NCI-H187 (cell line): Measurements from ENCODE around the gene JSRP1.

Source experiments
- DNase-seq, 2 experiments: peaks; one replicate each; lab custom pipeline; 2025; lab: John Stamatoyannopoulos, UW

JSRP1 gene

GRCh38 chr19:2232286-2233151, 23.7 kb downstream of the JSRP1 start:
- DNase-seq, result no peak

GRCh38 chr19:2231621-2232221, 24.5 kb downstream of the JSRP1 start:
- no peak for DNase-seq

- no peak for DNase-seq
Measured at GRCh38 chr19:2230807-2231533, 25.2 kb downstream of the JSRP1 start.

GRCh38 chr19:2230033-2230531, 26.1 kb downstream of the JSRP1 start:
- no peak for DNase-seq

- DNase-seq, result no peak
Measured at GRCh38 chr19:2229103-2230032, 26.8 kb downstream of the JSRP1 start.

- DNase-seq, result no peak
Measured at GRCh38 chr19:2228157-2229030, 27.8 kb downstream of the JSRP1 start.

- no peak for DNase-seq
Measured at GRCh38 chr19:2227415-2228156, 28.6 kb downstream of the JSRP1 start.

GRCh38 chr19:2226840-2227360, 29.3 kb downstream of the JSRP1 start:
- no peak for DNase-seq

GRCh38 chr19:2226051-2226839, 30.0 kb downstream of the JSRP1 start:
- DNase-seq, result no peak

GRCh38 chr19:2225415-2226050, 30.7 kb downstream of the JSRP1 start:
- no peak for DNase-seq

GRCh38 chr19:2224754-2225349, 31.4 kb downstream of the JSRP1 start:
- DNase-seq, result no peak

- DNase-seq, result no peak
Measured at GRCh38 chr19:2223959-2224358, 32.3 kb downstream of the JSRP1 start.

- DNase-seq, result no peak
Measured at GRCh38 chr19:2223391-2223790, 32.8 kb downstream of the JSRP1 start.

- no peak for DNase-seq
Measured at GRCh38 chr19:2221918-2222317, 34.3 kb downstream of the JSRP1 start.

GRCh38 chr19:2221250-2221831, 34.9 kb downstream of the JSRP1 start:
- DNase-seq, result no peak

GRCh38 chr19:2219726-2220125, 36.5 kb downstream of the JSRP1 start:
- no peak for DNase-seq

GRCh38 chr19:2217591-2217990, 38.6 kb downstream of the JSRP1 start:
- no peak for DNase-seq
